Immature natural killer cell (primary cell): ENCODE data around the gene UNK. TPM values are rescaled to one million over a fixed set of nuclear protein-coding genes. Genes with fewer than 3 reads are reported as not detected.
A peak's percentile ranks its signal among the peaks of the same experiment; 100 is the strongest.
"Not testable (repeated sequence)": the region's sequence is repeated elsewhere in the genome, so short reads cannot be mapped to it uniquely, and the experiment has no call there.

ENCODE experiments used
- DNase-seq, 3 donors: peaks; one replicate each; pipeline ENCODE4 v3.0.0; 2022; ENCODE audit warnings: mixed read lengths in 1 of 3
- H3K27ac Mint-ChIP-seq, 6 donors: one replicate each; pipeline ENCODE4 v1.8.0; 2020; ENCODE audit warnings: mixed read lengths in 6 of 6, mild to moderate bottlenecking in 5 of 6, inconsistent platforms in 4 of 6, moderate library complexity in 3 of 6
- H3K27me3 Mint-ChIP-seq, 3 donors: one replicate each; pipeline ENCODE4 v1.8.0; 2020 to 2021; ENCODE audit warnings: low read depth in 3 of 3, mild to moderate bottlenecking in 3 of 3, mixed read lengths in 3 of 3, moderate library complexity in 3 of 3, inconsistent platforms in 1 of 3
- H3K36me3 Mint-ChIP-seq, 3 donors: one replicate each; pipeline ENCODE4 v1.8.0; 2020; ENCODE audit warnings: mixed read lengths in 3 of 3, inconsistent platforms in 2 of 3, mild to moderate bottlenecking in 2 of 3
- H3K4me1 Mint-ChIP-seq, 2 donors: one replicate each; pipeline ENCODE4 v1.8.0; 2020; ENCODE audit warnings: inconsistent platforms in 2 of 2, mild to moderate bottlenecking in 2 of 2, mixed read lengths in 2 of 2, moderate library complexity in 1 of 2
- H3K4me3 Mint-ChIP-seq, 5 donors: one replicate each; pipeline ENCODE4 v1.8.0; 2020; ENCODE audit warnings: mild to moderate bottlenecking in 5 of 5, mixed read lengths in 5 of 5, inconsistent platforms in 3 of 5, moderate library complexity in 3 of 5
- H3K9me3 Mint-ChIP-seq, 6 donors: one replicate each; pipeline ENCODE4 v1.8.0; 2020; ENCODE audit warnings: mild to moderate bottlenecking in 6 of 6, mixed read lengths in 6 of 6, inconsistent platforms in 4 of 6, moderate library complexity in 3 of 6
- polyA plus RNA-seq, 3 donors: library from polyadenylated mRNA; unstranded; fragments of 300-500 nt; fragmentation: Illumina TruSeq; gene quantifications; one replicate each; pipeline ENCODE4 v1.2.3, GENCODE V29; 2021

The UNK gene
- polyA plus RNA-seq, 3 donors from 2014 or later = 26.0 to 48.4 (median 34.4) TPM

DNA sequence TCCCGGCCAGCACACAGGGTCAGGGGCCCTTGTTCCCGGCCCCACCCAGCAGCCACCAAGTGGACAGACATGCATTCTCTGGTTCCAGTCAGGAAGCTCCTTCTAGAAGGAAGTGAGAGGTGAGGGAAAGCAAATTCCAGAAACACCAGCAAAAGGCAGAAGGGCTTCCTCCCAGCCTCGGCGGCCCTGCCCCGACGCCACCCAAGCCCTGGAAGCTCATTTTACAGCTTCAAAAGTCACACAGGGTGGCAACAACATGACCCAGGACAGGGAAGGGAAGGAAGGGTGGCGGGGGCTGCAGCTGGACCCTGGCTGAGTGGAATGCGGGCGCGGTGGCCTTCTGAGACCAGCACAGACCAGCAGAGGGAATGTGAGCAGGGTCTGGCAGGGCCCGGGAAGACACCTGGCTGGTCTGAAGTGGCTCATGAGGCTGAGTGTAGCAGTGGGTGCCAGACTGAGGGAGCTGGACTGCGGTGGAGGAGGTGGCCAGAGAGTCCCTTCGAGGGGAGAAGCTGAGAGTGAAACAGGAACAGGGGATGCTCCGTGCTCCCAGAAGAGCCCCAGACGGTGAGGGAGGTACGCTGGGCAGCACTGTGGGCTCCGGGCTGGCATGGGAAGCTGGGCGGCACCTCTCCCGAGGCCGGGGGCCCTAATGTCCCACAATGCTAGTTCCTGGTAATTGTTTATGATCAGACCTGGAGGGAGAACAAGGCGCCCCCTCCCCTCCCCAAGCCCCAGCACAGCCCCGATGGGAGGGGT lies 61.5 kb downstream of the UNK start:
- peaks cover 6 to 12% (median 6%) of the 10 kb centered on the region in 3 donors for H3K36me3 Mint-ChIP-seq
- no peaks in the 10 kb centered on the region for H3K9me3 Mint-ChIP-seq
- peaks cover 16 to 27% of the 10 kb centered on the region in 2 donors for H3K4me1 Mint-ChIP-seq
- peak overlapping the region in 1 of 5 donors; percentile 53 for H3K4me3 Mint-ChIP-seq
- H3K27me3 Mint-ChIP-seq = peaks cover 0 to 4% (median 2%) of the 10 kb centered on the region in 3 donors
- H3K27ac Mint-ChIP-seq = peak overlapping the region; percentile 3 to 92 (median 78)
- DNase-seq = no peak

DNA sequence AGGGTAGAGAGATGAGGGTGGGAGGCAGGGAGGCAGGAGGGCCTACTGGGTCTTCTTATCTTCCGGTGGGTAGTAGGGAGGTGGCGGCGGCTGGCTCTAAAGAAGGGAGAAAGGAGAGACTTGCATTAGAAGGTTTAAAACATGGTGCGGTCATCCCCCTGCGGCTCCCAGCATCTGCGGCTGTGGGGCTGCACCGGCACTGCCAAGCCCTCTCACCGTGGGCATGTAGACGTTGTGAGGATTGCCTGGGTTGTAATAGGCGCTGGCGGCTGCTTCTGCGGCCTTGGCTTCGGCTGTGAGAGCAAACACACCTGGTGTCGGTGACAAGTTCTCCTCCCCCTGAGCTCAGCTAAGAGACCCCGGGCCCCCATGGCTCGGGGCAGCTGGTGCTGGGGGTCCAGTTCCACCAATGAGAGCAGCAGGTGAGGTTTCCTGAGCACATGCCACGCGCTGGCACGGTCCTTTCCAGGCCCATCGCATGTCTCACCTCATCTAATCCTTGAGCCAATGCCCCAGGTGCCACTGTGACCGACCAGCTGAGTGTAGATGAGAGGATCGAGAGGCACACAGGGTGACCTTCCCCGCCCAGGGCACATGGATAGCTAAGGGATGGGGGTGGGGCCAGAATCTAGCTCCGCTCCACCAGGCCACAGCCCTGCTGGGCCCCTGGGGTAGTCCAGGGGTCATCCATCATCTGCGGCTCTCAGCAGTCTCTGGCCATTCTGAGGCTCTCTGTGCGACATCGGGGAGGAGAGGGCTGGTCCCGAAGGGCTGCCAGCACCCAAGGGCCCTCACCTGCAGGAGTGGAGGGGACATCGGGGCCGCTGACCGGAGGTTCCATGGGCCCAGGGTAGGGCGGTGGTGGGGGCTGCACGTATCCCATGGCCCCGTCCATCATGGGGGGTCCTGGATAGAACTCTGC lies 62.3 kb downstream of the UNK start:
- peak overlapping the region in 1 of 6 donors; percentile 67 for H3K27ac Mint-ChIP-seq
- H3K36me3 Mint-ChIP-seq = peaks cover 6 to 12% (median 6%) of the 10 kb centered on the region in 3 donors
- H3K9me3 Mint-ChIP-seq = no peaks in the 10 kb centered on the region
- H3K27me3 Mint-ChIP-seq = peaks cover 0 to 4% (median 2%) of the 10 kb centered on the region in 3 donors
- H3K4me3 Mint-ChIP-seq = no peak overlapping the region
- peaks cover 16 to 27% of the 10 kb centered on the region in 2 donors for H3K4me1 Mint-ChIP-seq
- DNase-seq = no peak

DNA sequence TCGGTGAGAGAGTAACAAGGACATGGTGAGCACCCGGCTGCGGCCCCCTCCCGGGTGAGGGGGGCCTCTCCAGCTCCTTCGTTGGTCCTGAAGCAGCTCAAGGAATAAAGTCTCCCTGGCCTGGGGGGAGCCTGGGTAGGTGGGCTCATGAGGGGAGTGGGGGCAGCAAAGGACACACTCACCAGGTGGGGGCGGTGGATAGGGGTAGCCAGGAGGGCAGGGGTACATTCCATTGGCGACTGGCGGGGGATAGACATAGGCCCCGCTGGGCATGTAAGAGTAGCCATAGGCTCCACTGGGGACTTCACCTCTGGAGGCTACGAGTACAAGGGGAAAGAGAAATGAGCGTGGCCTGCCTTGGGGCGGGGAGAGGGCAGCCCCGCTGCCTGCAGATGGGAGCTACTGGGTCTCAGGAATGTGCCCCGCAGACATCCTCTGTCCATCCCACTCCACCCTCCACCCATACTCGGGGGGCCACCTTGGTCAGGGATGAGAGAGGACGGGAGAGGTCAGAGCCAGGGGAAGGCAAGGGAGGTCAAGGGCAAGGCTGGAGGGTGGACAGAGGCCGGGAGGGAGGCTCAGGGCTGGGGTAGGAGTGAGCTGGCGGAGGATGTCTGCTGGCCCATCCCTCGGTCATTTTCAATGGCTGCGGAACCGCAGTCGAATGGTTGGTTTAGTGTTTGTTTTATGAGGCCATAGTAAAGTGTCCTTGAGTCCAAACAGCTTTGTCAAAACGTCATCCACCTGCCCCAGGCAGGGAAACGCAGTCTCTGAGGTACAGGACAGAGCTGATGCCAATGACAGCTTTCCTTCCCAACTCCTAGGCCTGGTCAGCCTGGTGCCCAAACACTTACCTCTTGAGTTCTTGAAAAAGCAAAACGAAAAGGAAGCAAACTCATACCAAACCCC lies 63.3 kb downstream of the UNK start:
- Mint-ChIP-seq H3K4me3 (peak overlapping the region in 1 of 5 donors; percentile 2), H3K27ac (peak overlapping the region; percentile 37 to 90 (median 80)), H3K9me3 (no peaks in the 10 kb centered on the region), H3K36me3 (peaks cover 6 to 12% (median 6%) of the 10 kb centered on the region in 3 donors), H3K27me3 (peaks cover 0 to 4% (median 2%) of the 10 kb centered on the region in 3 donors), H3K4me1 (peaks cover 16 to 26% of the 10 kb centered on the region in 2 donors)
- no peak for DNase-seq

DNA sequence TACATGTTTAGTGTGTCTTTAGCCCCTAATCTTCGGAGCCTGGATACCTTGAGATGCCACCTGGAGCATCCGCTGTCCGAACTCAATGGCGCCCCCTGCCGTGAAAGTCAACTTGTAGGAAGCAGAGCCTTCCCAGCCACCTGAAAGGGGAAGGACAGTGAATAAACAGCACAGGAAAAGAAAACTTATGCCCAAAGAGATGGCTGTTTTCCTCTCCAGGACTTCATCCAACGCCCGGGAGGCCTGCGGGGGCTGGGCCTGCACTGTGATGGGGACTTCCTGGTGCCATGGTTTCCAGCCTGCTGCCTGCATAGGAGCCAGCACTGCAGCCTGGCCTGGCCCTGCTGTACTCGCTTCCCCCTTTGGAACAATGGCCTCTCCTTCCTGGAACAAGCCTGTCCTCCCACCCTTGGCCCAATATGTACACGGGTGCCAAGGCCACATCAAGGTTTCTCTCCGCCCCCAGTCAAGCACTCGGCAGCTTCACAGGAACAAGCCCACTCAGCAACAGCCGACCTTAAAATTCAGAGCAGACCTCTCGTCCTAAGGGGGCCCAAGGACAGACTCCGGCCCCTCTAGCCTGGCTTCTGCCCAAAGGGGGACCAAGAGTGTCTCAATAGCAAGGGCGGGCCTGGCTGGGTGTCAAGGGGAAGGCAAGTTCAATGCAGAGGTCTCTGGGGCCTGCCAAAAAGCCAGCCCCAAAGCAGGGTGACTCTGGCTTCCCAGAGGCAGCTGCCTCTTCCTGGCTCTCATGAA lies 64.1 kb downstream of the UNK start:
- H3K9me3 Mint-ChIP-seq = no peaks in the 10 kb centered on the region
- H3K27me3 Mint-ChIP-seq = peaks cover 0 to 2% (median 2%) of the 10 kb centered on the region in 3 donors
- H3K4me3 Mint-ChIP-seq = peak overlapping the region in 1 of 5 donors; percentile 2
- H3K4me1 Mint-ChIP-seq = peaks cover 16 to 29% of the 10 kb centered on the region in 2 donors
- peak; percentile 56 to 67 (median 60) for DNase-seq
- H3K36me3 Mint-ChIP-seq = peaks cover 6 to 12% (median 6%) of the 10 kb centered on the region in 3 donors
- peak overlapping the region in 5 of 6 donors; percentile 37 to 90 (median 87) for H3K27ac Mint-ChIP-seq

DNA sequence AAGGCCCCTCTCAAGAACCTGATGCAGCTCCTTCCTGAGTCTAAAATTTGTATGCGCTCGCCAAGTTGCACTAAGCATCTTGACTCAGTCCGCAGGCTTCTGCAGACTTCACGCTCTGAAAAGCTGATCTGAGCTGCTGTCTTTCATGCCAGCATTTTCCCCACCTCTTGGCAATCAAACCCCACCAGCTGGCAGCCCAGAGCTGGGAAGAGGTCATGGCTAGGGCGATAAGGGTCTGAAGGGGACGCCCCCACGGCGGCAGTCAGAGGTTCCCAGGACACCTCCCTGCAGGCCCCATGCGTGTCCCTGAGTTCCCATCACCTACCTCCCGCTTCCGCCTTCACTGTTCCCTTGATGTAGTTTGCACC lies 64.7 kb downstream of the UNK start:
- Mint-ChIP-seq H3K27ac (no peak overlapping the region), H3K4me3 (no peak overlapping the region), H3K4me1 (peaks cover 16 to 30% of the 10 kb centered on the region in 2 donors), H3K27me3 (peaks cover 0 to 2% (median 0%) of the 10 kb centered on the region in 3 donors), H3K9me3 (no peaks in the 10 kb centered on the region), H3K36me3 (peaks cover 6 to 12% (median 6%) of the 10 kb centered on the region in 3 donors)
- DNase-seq = no peak

DNA sequence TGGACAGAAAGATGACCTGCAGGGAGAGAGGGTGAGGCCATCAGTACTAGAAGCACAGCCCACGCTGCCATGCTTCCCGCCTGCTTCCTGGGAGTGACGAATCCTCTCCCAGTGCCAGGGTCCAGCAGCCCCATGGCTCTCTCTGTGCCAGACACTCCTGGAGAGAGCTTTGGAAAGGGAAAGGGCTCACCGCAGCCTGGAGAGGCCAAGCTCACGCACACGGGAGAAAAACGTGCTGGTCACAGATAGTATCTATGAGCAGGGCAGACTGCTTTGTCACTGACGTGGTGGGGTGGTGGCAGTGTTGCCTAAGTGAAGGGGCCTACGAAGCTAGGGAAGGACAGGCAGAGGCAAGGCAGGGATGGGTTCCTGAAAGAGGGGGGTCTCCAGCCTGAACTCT lies 65.1 kb downstream of the UNK start:
- H3K27ac Mint-ChIP-seq = no peak overlapping the region
- no peak for DNase-seq
- peaks cover 6 to 12% (median 6%) of the 10 kb centered on the region in 3 donors for H3K36me3 Mint-ChIP-seq
- no peak overlapping the region for H3K4me3 Mint-ChIP-seq
- H3K9me3 Mint-ChIP-seq = no peaks in the 10 kb centered on the region
- peaks cover 0 to 2% (median 0%) of the 10 kb centered on the region in 3 donors for H3K27me3 Mint-ChIP-seq
- peaks cover 16 to 34% of the 10 kb centered on the region in 2 donors for H3K4me1 Mint-ChIP-seq

DNA sequence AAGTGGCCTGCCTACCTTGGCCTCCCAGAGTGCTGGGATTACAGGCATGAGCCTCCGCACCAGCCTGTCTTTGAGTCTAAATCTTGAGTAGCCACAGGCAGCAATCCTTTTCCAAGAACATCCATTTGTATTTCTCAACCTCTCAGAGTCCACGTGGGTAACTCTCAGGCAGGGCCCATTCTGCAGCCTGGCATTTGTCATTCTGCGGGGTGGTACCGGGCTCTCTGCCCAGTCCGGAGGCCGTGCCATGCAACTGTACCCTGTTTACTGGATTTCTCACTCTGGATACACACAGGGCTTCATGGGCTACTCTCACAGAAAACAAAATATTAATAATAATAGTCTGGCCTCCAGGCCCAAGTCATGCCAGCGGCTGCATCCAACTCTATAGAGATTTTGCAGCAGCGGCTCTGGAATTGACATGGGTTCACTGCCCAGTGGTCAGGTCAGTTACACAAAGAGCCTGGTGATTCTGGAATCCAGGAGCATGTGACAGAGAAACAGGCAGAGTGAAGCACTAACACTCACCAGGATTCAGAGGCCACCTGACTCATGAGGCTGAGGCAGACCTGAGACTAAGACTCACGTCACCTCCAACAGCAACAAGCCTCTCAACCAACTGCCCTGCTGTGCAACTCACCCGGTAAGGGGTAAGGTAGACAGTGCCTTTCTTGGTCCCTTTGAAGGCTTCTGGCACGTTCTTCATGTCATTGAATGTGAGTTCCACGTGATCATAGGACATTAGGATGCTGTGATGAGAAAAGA lies 66.5 kb downstream of the UNK start:
- DNase-seq = no peak
- Mint-ChIP-seq H3K27me3 (peaks cover 0 to 4% (median 0%) of the 10 kb centered on the region in 3 donors), H3K27ac (peak overlapping the region in 1 of 6 donors; percentile 40), H3K4me3 (peak overlapping the region in 1 of 5 donors; percentile 12), H3K9me3 (no peaks in the 10 kb centered on the region), H3K4me1 (peaks cover 9 to 29% of the 10 kb centered on the region in 2 donors), H3K36me3 (peaks cover 6 to 11% (median 6%) of the 10 kb centered on the region in 3 donors)

DNA sequence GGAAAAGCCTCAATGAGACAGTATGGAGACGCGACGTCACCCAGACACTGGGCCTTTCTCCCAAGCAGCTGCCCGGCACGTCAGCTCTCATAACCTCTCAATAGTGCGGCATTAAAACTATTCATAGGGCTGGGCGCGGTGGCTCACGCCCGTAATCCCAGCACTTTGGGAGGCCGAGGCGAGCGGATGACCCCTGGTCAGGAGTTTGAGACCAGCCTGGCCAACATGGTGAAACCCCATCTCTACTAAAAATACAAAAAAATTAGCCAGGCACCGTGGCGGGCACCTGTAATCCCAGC lies 67.0 kb downstream of the UNK start:
- H3K27ac Mint-ChIP-seq = peak overlapping the region in 1 of 6 donors; percentile 40
- H3K9me3 Mint-ChIP-seq, H3K36me3 Mint-ChIP-seq, DNase-seq, H3K27me3 Mint-ChIP-seq: not testable (repeated sequence)
- peaks cover 14 to 33% of the 10 kb centered on the region in 2 donors for H3K4me1 Mint-ChIP-seq
- peak overlapping the region in 1 of 5 donors; percentile 12 for H3K4me3 Mint-ChIP-seq

DNA sequence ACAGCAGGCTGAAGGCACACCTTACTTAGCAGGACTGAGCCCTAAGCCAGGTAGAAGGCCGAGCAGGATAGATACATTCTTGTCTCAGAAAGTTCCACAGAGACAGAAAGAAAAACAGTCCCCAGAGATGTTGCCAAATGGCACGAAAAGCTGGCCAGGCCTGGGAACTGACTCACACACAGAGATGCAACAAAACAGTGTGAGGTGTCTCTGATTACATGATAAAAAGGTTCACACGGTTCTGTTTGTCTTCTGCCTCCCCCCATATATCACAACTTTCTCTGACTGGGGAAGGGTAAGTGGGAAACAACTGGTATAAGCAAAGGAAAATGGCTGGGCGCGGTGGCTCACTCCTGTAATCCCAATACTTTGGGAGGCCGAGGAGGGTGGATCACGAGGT lies 68.8 kb downstream of the UNK start:
- H3K9me3 Mint-ChIP-seq = no peaks in the 10 kb centered on the region
- DNase-seq = no peak
- H3K27ac Mint-ChIP-seq = peak overlapping the region in 5 of 6 donors; percentile 45 to 86 (median 69)
- H3K4me1 Mint-ChIP-seq = peaks cover 18 to 38% of the 10 kb centered on the region in 2 donors
- peaks cover 3 to 4% (median 4%) of the 10 kb centered on the region in 3 donors for H3K36me3 Mint-ChIP-seq
- peak overlapping the region in 3 of 5 donors; percentile 21 to 67 (median 38) for H3K4me3 Mint-ChIP-seq
- peaks cover 0 to 4% (median 0%) of the 10 kb centered on the region in 3 donors for H3K27me3 Mint-ChIP-seq

DNA sequence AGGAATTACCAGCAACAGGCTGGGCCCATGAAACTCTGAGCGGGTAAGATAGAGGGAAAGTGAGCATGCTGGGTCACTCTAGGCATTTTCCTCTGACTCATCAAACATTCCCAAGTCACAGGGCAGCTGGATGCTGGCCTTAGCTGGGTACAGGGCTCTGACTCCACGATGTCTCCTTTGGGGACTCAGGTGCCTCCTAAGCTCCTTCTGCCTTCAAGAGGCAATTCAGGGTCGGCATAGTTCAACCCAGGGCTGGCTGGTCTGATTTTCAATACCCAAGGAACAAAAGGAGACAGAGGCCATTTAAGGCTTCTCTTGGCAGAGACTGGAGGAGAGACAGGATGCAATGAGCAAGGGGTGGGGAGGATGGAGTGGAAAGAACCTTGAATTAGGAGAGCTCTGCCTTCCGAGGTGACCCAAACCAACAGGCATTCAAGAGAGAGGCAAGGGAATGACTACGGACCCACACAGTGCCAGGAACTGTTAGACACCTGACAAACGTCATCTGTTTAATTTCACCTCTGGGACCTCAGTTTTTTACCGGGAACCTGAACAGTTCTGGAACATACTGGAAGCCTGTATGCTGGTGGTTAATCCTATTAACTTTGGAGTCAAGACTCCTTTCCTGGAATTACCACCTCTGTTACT lies 69.6 kb downstream of the UNK start:
- Mint-ChIP-seq H3K9me3 (no peaks in the 10 kb centered on the region), H3K36me3 (no peaks in the 10 kb centered on the region), H3K27ac (no peak overlapping the region), H3K27me3 (peaks cover 0 to 4% (median 0%) of the 10 kb centered on the region in 3 donors), H3K4me3 (no peak overlapping the region), H3K4me1 (peaks cover 22 to 41% of the 10 kb centered on the region in 2 donors)
- DNase-seq = no peak

DNA sequence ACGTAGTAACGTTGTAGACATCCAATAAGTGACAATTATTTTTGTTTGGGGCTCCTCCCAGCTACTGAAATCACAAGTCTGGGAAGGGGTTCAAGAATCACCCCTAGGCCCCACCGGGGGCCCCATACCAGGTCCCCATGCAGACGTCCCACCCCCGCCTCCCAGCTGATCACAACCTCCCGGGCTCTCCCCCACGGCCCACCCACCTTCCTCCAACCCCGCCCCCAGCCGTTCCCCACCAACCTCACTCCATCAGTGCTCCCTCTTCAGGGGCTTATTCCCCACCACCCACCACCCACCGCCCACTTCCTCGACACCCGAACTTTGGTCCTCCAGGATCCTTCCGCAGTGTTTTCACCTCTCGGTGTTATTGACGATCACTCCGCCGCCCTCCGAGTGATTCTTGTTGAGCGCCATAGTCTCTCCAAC lies 70.3 kb downstream of the UNK start:
- Mint-ChIP-seq H3K4me1 (peaks cover 22 to 43% of the 10 kb centered on the region in 2 donors), H3K9me3 (no peaks in the 10 kb centered on the region)

More for the DNA sequence above, 70.3 kb downstream of the UNK start:
- Mint-ChIP-seq H3K4me3 (no peak overlapping the region), H3K27ac (no peak overlapping the region), H3K27me3 (peaks cover 0 to 4% (median 0%) of the 10 kb centered on the region in 3 donors), H3K36me3 (no peaks in the 10 kb centered on the region)
- DNase-seq = no peak
